ENCODE results near the gene GRXCR1. TPM values are rescaled to one million over a fixed set of nuclear protein-coding genes. Genes with fewer than 3 reads are reported as not detected.

The GRXCR1 gene
- total RNA-seq, 1 experiment from 2014 or later: not detected

DNA sequence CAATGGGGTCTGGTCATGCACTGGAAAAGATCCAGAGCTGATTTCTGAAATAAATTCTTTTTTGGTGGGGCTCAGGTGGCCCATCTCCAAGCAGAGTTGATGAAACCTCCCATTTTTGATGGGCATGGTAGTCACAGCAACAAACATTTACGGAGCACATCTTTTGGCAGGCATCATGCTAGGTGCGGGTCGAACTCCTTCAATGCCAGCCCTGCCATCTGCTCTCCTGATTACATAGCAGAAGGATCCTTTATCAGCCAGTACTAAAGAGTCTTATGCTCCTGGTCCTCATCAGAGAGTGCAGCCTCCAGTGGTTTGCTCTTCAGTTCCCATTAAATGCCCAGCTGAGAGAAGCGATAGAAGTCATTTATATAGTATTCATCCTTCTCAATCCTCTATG, 121.7 kb downstream of the GRXCR1 start:
- TF ChIP-seq, protein P1, sequence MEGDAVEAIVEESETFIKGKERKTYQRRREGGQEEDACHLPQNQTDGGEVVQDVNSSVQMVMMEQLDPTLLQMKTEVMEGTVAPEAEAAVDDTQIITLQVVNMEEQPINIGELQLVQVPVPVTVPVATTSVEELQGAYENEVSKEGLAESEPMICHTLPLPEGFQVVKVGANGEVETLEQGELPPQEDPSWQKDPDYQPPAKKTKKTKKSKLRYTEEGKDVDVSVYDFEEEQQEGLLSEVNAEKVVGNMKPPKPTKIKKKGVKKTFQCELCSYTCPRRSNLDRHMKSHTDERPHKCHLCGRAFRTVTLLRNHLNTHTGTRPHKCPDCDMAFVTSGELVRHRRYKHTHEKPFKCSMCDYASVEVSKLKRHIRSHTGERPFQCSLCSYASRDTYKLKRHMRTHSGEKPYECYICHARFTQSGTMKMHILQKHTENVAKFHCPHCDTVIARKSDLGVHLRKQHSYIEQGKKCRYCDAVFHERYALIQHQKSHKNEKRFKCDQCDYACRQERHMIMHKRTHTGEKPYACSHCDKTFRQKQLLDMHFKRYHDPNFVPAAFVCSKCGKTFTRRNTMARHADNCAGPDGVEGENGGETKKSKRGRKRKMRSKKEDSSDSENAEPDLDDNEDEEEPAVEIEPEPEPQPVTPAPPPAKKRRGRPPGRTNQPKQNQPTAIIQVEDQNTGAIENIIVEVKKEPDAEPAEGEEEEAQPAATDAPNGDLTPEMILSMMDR (IDR thresholded peaks at IDR 0.05; ENCODE audit: insufficient read depth in 1 of 2, low read depth in 1 of 2, low read length in 1 of 2, severe bottlenecking in 1 of 2, unreplicated experiment in 1 of 2): no peak
- H3K4me3 ChIP-seq (ENCODE audit: low read depth, low read length): no peak overlapping the region
- CTCF ChIA-PET: no interaction called here
- H3K27ac Mint-ChIP-seq (ENCODE audit: unreplicated experiment): no peak overlapping the region
- no peaks in the 10 kb centered on the region for H3K27me3 Mint-ChIP-seq (ENCODE audit: insufficient read depth, unreplicated experiment)
- no peaks in the 10 kb centered on the region for H3K4me1 ChIP-seq
- no peaks in the 10 kb centered on the region for H3K4me1 Mint-ChIP-seq (ENCODE audit: low read depth, unreplicated experiment)
- no peak overlapping the region for H3K4me3 Mint-ChIP-seq (ENCODE audit: unreplicated experiment)
- no TSS peak for BruUV-seq (replicated peaks)
- H3K36me3 ChIP-seq (ENCODE audit: control insufficient read depth, insufficient read depth, low read length): no peaks in the 10 kb centered on the region
- H3K36me3 Mint-ChIP-seq (ENCODE audit: insufficient read depth, unreplicated experiment): no peaks in the 10 kb centered on the region
- H3K27me3 ChIP-seq (replicated peaks; ENCODE audit: control insufficient read depth, insufficient read depth, low read length): no peaks in the 10 kb centered on the region
- intact Hi-C loops (cut with micrococcal nuclease; ENCODE audit: unreplicated experiment): no loop called here
- POLR2A ChIA-PET: no interaction called here
- DNase-seq: no peak
- no peaks in the 10 kb centered on the region for H3K9me3 Mint-ChIP-seq (ENCODE audit: unreplicated experiment)
- H3K9me3 ChIP-seq: no peaks in the 10 kb centered on the region

DNA sequence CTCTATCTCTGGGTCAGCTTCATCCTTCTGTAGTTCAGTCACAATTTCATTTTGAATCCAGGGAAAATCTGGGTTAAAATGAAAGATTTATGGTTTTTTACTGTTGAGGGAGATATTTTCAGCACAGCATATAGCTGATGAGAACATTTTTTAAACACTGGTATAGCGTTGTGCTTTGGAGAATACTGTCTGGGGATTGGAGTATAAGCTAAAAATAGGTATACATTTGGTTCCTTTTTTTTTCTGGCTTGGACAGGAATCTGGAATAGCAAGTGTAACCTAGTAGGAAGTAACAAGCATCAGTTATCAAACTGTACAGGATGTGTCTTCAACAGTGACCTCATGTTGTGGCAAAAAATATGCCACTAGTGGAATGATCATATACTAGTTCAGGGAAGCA, 149.1 kb downstream of the GRXCR1 start:
- no peaks in the 10 kb centered on the region for H3K27me3 Mint-ChIP-seq (ENCODE audit: insufficient read depth, unreplicated experiment)
- no peaks in the 10 kb centered on the region for H3K4me1 Mint-ChIP-seq (ENCODE audit: low read depth, unreplicated experiment)
- BruUV-seq (replicated peaks): no TSS peak
- no peaks in the 10 kb centered on the region for H3K9me3 ChIP-seq
- no peak overlapping the region for H3K4me3 Mint-ChIP-seq (ENCODE audit: unreplicated experiment)
- CTCF ChIA-PET: no interaction called here
- no peaks in the 10 kb centered on the region for H3K9me3 Mint-ChIP-seq (ENCODE audit: unreplicated experiment)
- H3K27ac Mint-ChIP-seq (ENCODE audit: unreplicated experiment): no peak overlapping the region
- H3K36me3 ChIP-seq (ENCODE audit: control insufficient read depth, insufficient read depth, low read length): no peaks in the 10 kb centered on the region
- H3K4me3 ChIP-seq (ENCODE audit: low read depth, low read length): no peak overlapping the region
- H3K27me3 ChIP-seq (replicated peaks; ENCODE audit: control insufficient read depth, insufficient read depth, low read length): no peaks in the 10 kb centered on the region
- intact Hi-C loops (cut with micrococcal nuclease; ENCODE audit: unreplicated experiment): no loop called here
- TF ChIP-seq, protein P1 (IDR thresholded peaks at IDR 0.05; ENCODE audit: insufficient read depth in 1 of 2, low read depth in 1 of 2, low read length in 1 of 2, severe bottlenecking in 1 of 2, unreplicated experiment in 1 of 2): no peak
- no peak for DNase-seq
- POLR2A ChIA-PET: no interaction called here
- H3K4me1 ChIP-seq: no peaks in the 10 kb centered on the region
- no peaks in the 10 kb centered on the region for H3K36me3 Mint-ChIP-seq (ENCODE audit: insufficient read depth, unreplicated experiment)

DNA sequence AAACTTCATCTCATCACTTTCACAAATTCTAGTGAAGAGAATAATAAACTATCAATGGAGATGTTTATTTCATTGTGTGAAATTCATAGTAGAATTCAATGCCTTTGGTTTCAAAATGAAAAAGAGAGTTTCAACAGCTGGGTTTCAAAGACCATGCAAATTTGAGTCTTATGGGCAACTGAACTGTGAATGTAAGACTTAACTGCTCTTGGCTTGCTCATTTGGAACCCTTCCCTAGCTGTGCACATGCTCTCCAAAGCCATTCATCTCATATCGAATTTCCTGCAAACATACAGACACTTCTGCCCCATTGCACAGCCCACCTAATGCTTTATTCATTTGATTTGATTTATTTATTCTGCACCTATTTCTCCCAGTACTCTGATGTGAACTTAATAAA, 154.5 kb downstream of the GRXCR1 start:
- intact Hi-C loops (cut with micrococcal nuclease; ENCODE audit: unreplicated experiment): no loop called here
- Mint-ChIP-seq H3K27ac (ENCODE audit: unreplicated experiment) (no peak overlapping the region), H3K36me3 (ENCODE audit: insufficient read depth, unreplicated experiment) (no peaks in the 10 kb centered on the region), H3K4me1 (ENCODE audit: low read depth, unreplicated experiment) (no peaks in the 10 kb centered on the region), H3K4me3 (ENCODE audit: unreplicated experiment) (no peak overlapping the region), H3K27me3 (ENCODE audit: insufficient read depth, unreplicated experiment) (no peaks in the 10 kb centered on the region), H3K9me3 (ENCODE audit: unreplicated experiment) (no peaks in the 10 kb centered on the region)
- Histone ChIP-seq H3K4me3 (ENCODE audit: low read depth, low read length) (no peak overlapping the region), H3K4me1 (no peaks in the 10 kb centered on the region), H3K27me3 (replicated peaks; ENCODE audit: control insufficient read depth, insufficient read depth, low read length) (no peaks in the 10 kb centered on the region), H3K36me3 (ENCODE audit: control insufficient read depth, insufficient read depth, low read length) (no peaks in the 10 kb centered on the region), H3K9me3 (no peaks in the 10 kb centered on the region)
- CTCF ChIA-PET: no interaction called here
- DNase-seq: no peak
- POLR2A ChIA-PET: no interaction called here
- TF ChIP-seq, protein P1 (IDR thresholded peaks at IDR 0.05; ENCODE audit: insufficient read depth in 1 of 2, low read depth in 1 of 2, low read length in 1 of 2, severe bottlenecking in 1 of 2, unreplicated experiment in 1 of 2): no peak
- no TSS peak for BruUV-seq (replicated peaks)
